ENCODE measurements around the gene ALG6. TPM values are rescaled to one million over a fixed set of nuclear protein-coding genes. Genes with fewer than 3 reads are reported as not detected.

Gene ALG6
- total and polyA plus RNA-seq, 2 donors (not counting 1 experiment from before 2014, with no cell fraction given) = 12.5 to 15.9 TPM

DNA sequence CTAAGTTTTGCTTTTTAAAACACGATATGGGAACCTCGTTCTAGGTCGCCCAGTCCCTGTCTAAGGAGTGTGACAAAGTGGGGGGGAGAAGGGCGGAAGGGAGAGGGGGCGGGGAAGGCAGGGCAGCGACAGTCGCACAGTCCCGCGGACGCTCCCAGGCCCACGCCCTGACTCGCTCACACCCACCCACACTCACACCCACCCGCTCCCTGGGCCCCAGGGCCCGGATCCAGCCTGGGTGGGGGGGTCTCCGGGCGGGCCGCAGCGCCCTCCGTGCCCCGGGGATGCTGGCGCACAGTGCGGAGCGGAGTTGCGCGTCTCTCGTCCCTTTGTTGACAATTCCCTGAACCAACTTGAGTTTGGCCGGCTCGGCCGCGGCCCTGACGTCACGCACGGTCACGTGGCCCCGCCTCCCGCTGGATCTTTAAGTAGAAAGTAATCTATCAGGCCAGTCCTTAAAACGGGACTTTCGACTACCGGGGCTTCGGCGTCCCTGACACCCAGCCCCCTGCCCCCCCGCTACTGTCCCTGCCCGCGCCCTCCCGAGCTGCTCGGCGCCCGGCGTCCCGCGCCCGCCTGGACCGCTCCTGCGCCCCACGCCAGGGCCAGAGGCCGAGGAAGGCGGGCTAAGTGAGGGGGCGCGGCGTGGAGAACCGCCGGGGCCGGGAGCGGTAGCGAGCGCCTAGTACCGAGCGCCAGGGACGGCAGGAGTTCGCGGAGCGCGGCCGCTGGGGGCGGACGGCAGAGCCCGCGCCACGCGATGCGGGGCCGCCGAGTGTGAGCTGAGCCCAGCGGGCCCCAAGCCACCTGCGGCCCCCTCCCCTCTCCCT, 45.1 kb upstream of the ALG6 start, which contains the start of gene FOXD3:
Gene FOXD3, plus strand, starts transcription at position 454 of the 830 bp plus-strand sequence. CDS start 492 bp downstream, outside the sequence.
- Histone ChIP-seq H3K36me3 (ENCODE audit: control insufficient read depth, insufficient read depth, low read length) (no peaks in the 10 kb centered on the region), H3K27me3 (ENCODE audit: control insufficient read depth, insufficient read depth, low read length) (peaks cover 94% of the 10 kb centered on the region), H3K4me1 (ENCODE audit: control insufficient read depth, extremely low read depth, insufficient read depth, low read length) (no peaks in the 10 kb centered on the region), H4K20me1 (ENCODE audit: control insufficient read depth, extremely low read depth, insufficient read depth, low read length) (no peaks in the 10 kb centered on the region), H3K4me2 (ENCODE audit: extremely low read depth, insufficient read depth, low read length) (peak within 1 kb of the TSS; percentile 75), H3K9ac (ENCODE audit: insufficient read depth, low read length) (peak within 1 kb of the TSS; percentile 8), H3K79me2 (ENCODE audit: control insufficient read depth, insufficient read depth, low read length) (no peaks in the 10 kb centered on the region), H3K27ac (ENCODE audit: insufficient read depth, low read length) (no peak within 1 kb of the TSS), H3K4me3 (replicated peaks in 1 of 4; ENCODE audit: control extremely low read depth in 1 of 4, insufficient read depth in 1 of 4, low read depth in 3 of 4, low read length in 4 of 4) (peak within 1 kb of the TSS; percentile 27 to 53 (median 44)), H3K9me3 (ENCODE audit: control insufficient read depth, insufficient read depth, low read depth, low read length) (no peaks in the 10 kb centered on the region), H2AFZ (ENCODE audit: low read length) (peak within 1 kb of the TSS; percentile 33)
- no peak for TF ChIP-seq EZH2 (IDR thresholded peaks at IDR 0.05; ENCODE audit: low read length, missing control alignments)
- TF ChIP-seq, protein P1, sequence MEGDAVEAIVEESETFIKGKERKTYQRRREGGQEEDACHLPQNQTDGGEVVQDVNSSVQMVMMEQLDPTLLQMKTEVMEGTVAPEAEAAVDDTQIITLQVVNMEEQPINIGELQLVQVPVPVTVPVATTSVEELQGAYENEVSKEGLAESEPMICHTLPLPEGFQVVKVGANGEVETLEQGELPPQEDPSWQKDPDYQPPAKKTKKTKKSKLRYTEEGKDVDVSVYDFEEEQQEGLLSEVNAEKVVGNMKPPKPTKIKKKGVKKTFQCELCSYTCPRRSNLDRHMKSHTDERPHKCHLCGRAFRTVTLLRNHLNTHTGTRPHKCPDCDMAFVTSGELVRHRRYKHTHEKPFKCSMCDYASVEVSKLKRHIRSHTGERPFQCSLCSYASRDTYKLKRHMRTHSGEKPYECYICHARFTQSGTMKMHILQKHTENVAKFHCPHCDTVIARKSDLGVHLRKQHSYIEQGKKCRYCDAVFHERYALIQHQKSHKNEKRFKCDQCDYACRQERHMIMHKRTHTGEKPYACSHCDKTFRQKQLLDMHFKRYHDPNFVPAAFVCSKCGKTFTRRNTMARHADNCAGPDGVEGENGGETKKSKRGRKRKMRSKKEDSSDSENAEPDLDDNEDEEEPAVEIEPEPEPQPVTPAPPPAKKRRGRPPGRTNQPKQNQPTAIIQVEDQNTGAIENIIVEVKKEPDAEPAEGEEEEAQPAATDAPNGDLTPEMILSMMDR (conservative IDR thresholded peaks at IDR 0.05 in 1 of 2, IDR thresholded peaks at IDR 0.05 in 1 of 2; ENCODE audit: low read depth in 1 of 2, low read length in 2 of 2) = no peak
- DNase-seq (ENCODE audit: low read depth in 2 of 2) = peak in 1 of 2 donors; percentile 54

DNA sequence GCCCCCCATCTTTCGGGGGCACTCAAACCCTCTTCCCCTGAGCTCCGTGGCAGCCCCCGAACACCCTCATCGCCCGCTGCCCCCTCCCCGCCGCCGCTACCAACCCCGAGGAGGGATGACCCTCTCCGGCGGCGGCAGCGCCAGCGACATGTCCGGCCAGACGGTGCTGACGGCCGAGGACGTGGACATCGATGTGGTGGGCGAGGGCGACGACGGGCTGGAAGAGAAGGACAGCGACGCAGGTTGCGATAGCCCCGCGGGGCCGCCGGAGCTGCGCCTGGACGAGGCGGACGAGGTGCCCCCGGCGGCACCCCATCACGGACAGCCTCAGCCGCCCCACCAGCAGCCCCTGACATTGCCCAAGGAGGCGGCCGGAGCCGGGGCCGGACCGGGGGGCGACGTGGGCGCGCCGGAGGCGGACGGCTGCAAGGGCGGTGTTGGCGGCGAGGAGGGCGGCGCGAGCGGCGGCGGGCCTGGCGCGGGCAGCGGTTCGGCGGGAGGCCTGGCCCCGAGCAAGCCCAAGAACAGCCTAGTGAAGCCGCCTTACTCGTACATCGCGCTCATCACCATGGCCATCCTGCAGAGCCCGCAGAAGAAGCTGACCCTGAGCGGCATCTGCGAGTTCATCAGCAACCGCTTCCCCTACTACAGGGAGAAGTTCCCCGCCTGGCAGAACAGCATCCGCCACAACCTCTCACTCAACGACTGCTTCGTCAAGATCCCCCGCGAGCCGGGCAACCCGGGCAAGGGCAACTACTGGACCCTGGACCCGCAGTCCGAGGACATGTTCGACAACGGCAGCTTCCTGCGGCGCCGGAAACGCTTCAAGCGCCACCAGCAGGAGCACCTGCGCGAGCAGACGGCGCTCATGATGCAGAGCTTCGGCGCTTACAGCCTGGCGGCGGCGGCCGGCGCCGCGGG, 44.2 kb upstream of the ALG6 start:
- H3K9ac ChIP-seq (ENCODE audit: insufficient read depth, low read length) = no peak overlapping the region
- TF ChIP-seq EZH2 (IDR thresholded peaks at IDR 0.05; ENCODE audit: low read length, missing control alignments) = peak; percentile 100
- TF ChIP-seq, protein P1 (conservative IDR thresholded peaks at IDR 0.05 in 1 of 2, IDR thresholded peaks at IDR 0.05 in 1 of 2; ENCODE audit: low read depth in 1 of 2, low read length in 2 of 2) = no peak
- peaks cover 93% of the 10 kb centered on the region for H3K27me3 ChIP-seq (ENCODE audit: control insufficient read depth, insufficient read depth, low read length)

More for the DNA sequence above, 44.2 kb upstream of the ALG6 start:
- H3K9me3 ChIP-seq (ENCODE audit: control insufficient read depth, insufficient read depth, low read depth, low read length) = no peaks in the 10 kb centered on the region
- H3K27ac ChIP-seq (ENCODE audit: insufficient read depth, low read length) = no peak overlapping the region
- peak in 1 of 2 donors; percentile 9 for DNase-seq (ENCODE audit: low read depth in 2 of 2)
- H2AFZ ChIP-seq (ENCODE audit: low read length) = no peak overlapping the region
- H3K4me2 ChIP-seq (ENCODE audit: extremely low read depth, insufficient read depth, low read length) = peak overlapping the region; percentile 75
- no peaks in the 10 kb centered on the region for H3K36me3 ChIP-seq (ENCODE audit: control insufficient read depth, insufficient read depth, low read length)
- H3K4me1 ChIP-seq (ENCODE audit: control insufficient read depth, extremely low read depth, insufficient read depth, low read length) = no peaks in the 10 kb centered on the region
- H4K20me1 ChIP-seq (ENCODE audit: control insufficient read depth, extremely low read depth, insufficient read depth, low read length) = no peaks in the 10 kb centered on the region
- H3K4me3 ChIP-seq (replicated peaks in 1 of 4; ENCODE audit: control extremely low read depth in 1 of 4, insufficient read depth in 1 of 4, low read depth in 3 of 4, low read length in 4 of 4) = peak overlapping the region in 1 of 4 experiments; percentile 53
- H3K79me2 ChIP-seq (ENCODE audit: control insufficient read depth, insufficient read depth, low read length) = no peaks in the 10 kb centered on the region
